HepG2 (cell line): Measurements from ENCODE around the gene ARHGAP31. TPM values are rescaled to one million over a fixed set of nuclear protein-coding genes. Genes with fewer than 3 reads are reported as not detected.

Experiments
- DMAP1 ChIP-seq: IDR thresholded peaks from 2 replicates; pipeline ENCODE4 v1.6.1; 2016
- ERF ChIP-seq: IDR thresholded peaks from 2 replicates; pipeline ENCODE4 v1.6.1; 2018; ENCODE audit warnings: missing biosample characterization, missing genetic modification reagents
- ESRRA ChIP-seq: sonication (generic); formaldehyde crosslinking; IDR thresholded peaks from 2 replicates; pipeline ENCODE4 v1.5.1; 2020; ENCODE audit warnings: mild to moderate bottlenecking, low read depth, missing genetic modification reagents
- GABPA ChIP-seq, 2 experiments: IDR thresholded peaks; 2 replicates each; pipeline ENCODE4 v1.6.1; 2011 to 2016; ENCODE audit warnings: low read depth in 2 of 2, low read length in 1 of 2, missing biosample characterization in 1 of 2, missing genetic modification characterization in 1 of 2
- GFI1 ChIP-seq: sonication (generic); formaldehyde crosslinking; IDR thresholded peaks from 2 replicates; pipeline ENCODE4 v1.5.0; 2020; ENCODE audit warnings: missing genetic modification reagents, mild to moderate bottlenecking, borderline replicate concordance
- HMGXB4 ChIP-seq, 2 experiments: sonication (generic) in 1 of 2; formaldehyde crosslinking in 1 of 2; IDR thresholded peaks; 2 replicates each; pipeline versions ENCODE4 v1.4.0 to v1.6.1; 2018 to 2020; ENCODE audit warnings: missing genetic modification reagents in 2 of 2, borderline replicate concordance in 1 of 2, low read depth in 1 of 2, mild to moderate bottlenecking in 1 of 2, missing biosample characterization in 1 of 2
- HNRNPK ChIP-seq: fragments of 200-400 bp; formaldehyde crosslinking; IDR thresholded peaks from 2 replicates; pipeline ENCODE4 v1.6.1; 2018; ENCODE audit warnings: low read length, low read depth, moderate library complexity, mild to moderate bottlenecking; ENCODE audit not compliant: poor library complexity, severe bottlenecking
- HOXA3 ChIP-seq: sonication (generic); formaldehyde crosslinking; IDR thresholded peaks from 2 replicates; pipeline ENCODE4 v1.5.0; 2020; ENCODE audit warnings: missing genetic modification reagents
- KAT7 ChIP-seq: IDR thresholded peaks from 2 replicates; pipeline ENCODE4 v1.6.1; 2018; ENCODE audit warnings: borderline replicate concordance, missing compliant biosample characterization
- MEIS2 ChIP-seq: sonication (generic); formaldehyde crosslinking; IDR thresholded peaks from 2 replicates; pipeline ENCODE4 v1.9.0; 2021; ENCODE audit warnings: mild to moderate bottlenecking, missing genetic modification reagents
- MXI1 ChIP-seq: IDR thresholded peaks from 3 replicates; pipeline ENCODE4 v1.6.1; 2012; ENCODE audit warnings: low read depth, low read length, inconsistent platforms, borderline replicate concordance
- NONO ChIP-seq, 2 experiments: fragments of 450-650 bp in 1 of 2; sonication (generic) in 1 of 2; formaldehyde crosslinking in 1 of 2; IDR thresholded peaks in 1 of 2; conservative IDR thresholded peaks in 1 of 2; 2 replicates each; pipeline versions ENCODE4 v1.6.1 to v1.8.0; 2017 to 2022; ENCODE audit warnings: mild to moderate bottlenecking in 1 of 2, missing genetic modification reagents in 1 of 2, moderate library complexity in 1 of 2
- SPEN ChIP-seq: sonication (generic); formaldehyde crosslinking; IDR thresholded peaks from 2 replicates; pipeline ENCODE4 v1.5.1; 2020; ENCODE audit warnings: low read depth, mild to moderate bottlenecking, missing genetic modification reagents
- TFDP1 ChIP-seq: IDR thresholded peaks from 2 replicates; pipeline ENCODE4 v1.6.1; 2016; ENCODE audit warnings: missing compliant biosample characterization, missing genetic modification reagents, borderline replicate concordance
- ZGPAT ChIP-seq: IDR thresholded peaks from 2 replicates; pipeline ENCODE4 v1.6.1; 2016; ENCODE audit warnings: mild to moderate bottlenecking
- ZNF512 ChIP-seq: sonication (generic); formaldehyde crosslinking; IDR thresholded peaks from 2 replicates; pipeline ENCODE4 v1.4.0; 2020; ENCODE audit warnings: mild to moderate bottlenecking, missing genetic modification reagents
- ZNF556 ChIP-seq: sonication (generic); formaldehyde crosslinking; IDR thresholded peaks from 2 replicates; pipeline ENCODE4 v1.4.0; 2020; ENCODE audit warnings: mild to moderate bottlenecking, missing genetic modification reagents, borderline replicate concordance
- ZNF75D ChIP-seq: sonication (generic); formaldehyde crosslinking; IDR thresholded peaks from 2 replicates; pipeline ENCODE4 v1.8.1; 2023; ENCODE audit warnings: missing genetic modification reagents, mild to moderate bottlenecking, borderline replicate concordance
- ZSCAN20 ChIP-seq: sonication (generic); formaldehyde crosslinking; IDR thresholded peaks from 2 replicates; pipeline ENCODE4 v1.4.0; 2020; ENCODE audit warnings: missing genetic modification reagents, mild to moderate bottlenecking, borderline replicate concordance
- polyA plus RNA-seq, 8 experiments: library from polyadenylated mRNA; depleted of rRNA in 3 of 8; stranded (reverse) in 7 of 8; unstranded in 1 of 8; fragments of >200 nt; fragmentation: Illumina TruSeq in 4 of 8; extraction: Trizol in 4 of 8; gene quantifications; 2 replicates each; pipeline versions ENCODE4 v1.2.1 to v1.2.3, GENCODE V29; 2011 to 2016; ENCODE audit warnings: low read depth in 4 of 8, missing spikeins in 1 of 8, mixed read lengths in 1 of 8; ENCODE audit not compliant: insufficient read depth in 1 of 8
- total RNA-seq, 5 experiments: library from RNA; depleted of rRNA; stranded (reverse); fragments of >200 nt; fragmentation: Illumina TruSeq; extraction: Trizol; gene quantifications; 2 replicates each; pipeline ENCODE4 v1.2.3, GENCODE V29; 2016; ENCODE audit warnings: low read depth in 1 of 5
- TF ChIP-seq, protein P1 (sequence below): IDR thresholded peaks from 2 replicates; pipeline ENCODE4 v1.6.1; 2016; ENCODE audit warnings: low read depth, borderline replicate concordance

ARHGAP31 gene
- total and polyA plus RNA-seq, 2 of the 13 experiments (the other 11 are each of a cell fraction or from before 2014, with no cell fraction given) = not detected

- TF ChIP-seq HOXA3 (CRISPR knock-in tag) (peak; percentile 37; the same call in 1 of the 2 replicates), ZNF75D (no peak), ESRRA (CRISPR knock-in tag) (no peak), TFDP1 (CRISPR knock-in tag) (peak; percentile 58; the same call in 1 of the 2 replicates), SPEN (CRISPR knock-in tag) (peak; percentile 30), GFI1 (peak; percentile 69; the same call in 1 of the 2 replicates), ERF (CRISPR knock-in tag) (peak; percentile 71), HNRNPK (peak; percentile 51), KAT7 (CRISPR knock-in tag) (0 out of 2 replicates have a peak, but pooled peaks have one; percentile 46), HMGXB4 (CRISPR knock-in tag; IDR thresholded peaks at IDR 0.05; ENCODE audit: borderline replicate concordance in 1 of 2, low read depth in 1 of 2) (peak; percentile 57 to 68; a peak in 2 of 4 replicates), ZNF556 (peak; percentile 42; the same call in 1 of the 2 replicates), GABPA (IDR thresholded peaks at IDR 0.05; ENCODE audit: low read depth, low read length) (no peak), GABPA (CRISPR knock-in tag; IDR thresholded peaks at IDR 0.05; ENCODE audit: low read depth) (0 out of 2 replicates have a peak, but pooled peaks have one; percentile 21), MEIS2 (no peak; the same call in 1 of the 2 replicates), MXI1 (0 out of 3 replicates have a peak, but pooled peaks have one; percentile 17), DMAP1 (0 out of 2 replicates have a peak, but pooled peaks have one; percentile 26), ZGPAT (CRISPR knock-in tag) (peak; percentile 77), ZSCAN20 (peak; percentile 98), ZNF512 (CRISPR knock-in tag) (no peak), NONO (IDR thresholded peaks at IDR 0.05) (no peak), NONO (CRISPR knock-in tag; conservative IDR thresholded peaks at IDR 0.05) (peak; percentile 64)
- TF ChIP-seq, protein P1, sequence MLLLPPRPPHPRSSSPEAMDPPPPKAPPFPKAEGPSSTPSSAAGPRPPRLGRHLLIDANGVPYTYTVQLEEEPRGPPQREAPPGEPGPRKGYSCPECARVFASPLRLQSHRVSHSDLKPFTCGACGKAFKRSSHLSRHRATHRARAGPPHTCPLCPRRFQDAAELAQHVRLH (CRISPR knock-in tag) = peak; percentile 46; the same call in 1 of the 2 replicates
Observed at GRCh38 chr3:119322835-119323722, 28.9 kb downstream of the ARHGAP31 start (continued).
